ENCODE data around the gene DCXR. TPM values are rescaled to one million over a fixed set of nuclear protein-coding genes. Genes with fewer than 3 reads are reported as not detected.
A peak's percentile ranks its signal among the peaks of the same experiment; 100 is the strongest.

DCXR gene
- total and polyA plus RNA-seq, 2 of the 13 experiments (the other 11 are each of a cell fraction or from before 2014, with no cell fraction given): 287 to 311 TPM

GRCh38 chr17:81999587-81999975 is 37.9 kb downstream of the DCXR start:
- H3K9me3 ChIP-seq (ENCODE audit: low read length): no peaks in the 10 kb centered on the region
- 2% methylated on average over 8 of the region's 12 CpGs for WGBS (ENCODE audit: low lambda C conversion rate)
- H3K4me1 ChIP-seq (ENCODE audit: insufficient read depth, low read length): peaks cover 99% of the 10 kb centered on the region
- ChIA-PET CTCF (ENCODE audit: low intra/inter-chr PET ratio, low total read pairs) (interaction anchor here (0.9 to 2.3 kb wide), 2 partner anchors 22 to 40 kb away, joined by 5 to 25 read pairs; partner anchors contain the start of gene NOTUM), POLR2A (interaction anchor here (0.5 to 16.1 kb wide), 9 partner anchors 8 to 288 kb away, joined by 3 to 470 read pairs (median 22); partner anchors contain the start of genes ASPSCR1, CENPX, LRRC45 and NOTUM)
- H3K4me2 ChIP-seq (ENCODE audit: low read depth, low read length): peak overlapping the region; percentile 86
- no peak overlapping the region for H2AFZ ChIP-seq (ENCODE audit: low read length)
- H3K9ac ChIP-seq (ENCODE audit: insufficient read depth, low read depth, low read length): peak overlapping the region; percentile 80
- H3K27ac ChIP-seq (ENCODE audit: extremely low read length, insufficient read depth, low read length): peak overlapping the region; percentile 95
- peak overlapping the region; percentile 23 to 61 (median 26); a peak in 5 of 6 replicates for H3K4me3 ChIP-seq (replicated peaks in 1 of 3; ENCODE audit: insufficient read depth in 1 of 3, low read depth in 2 of 3, low read length in 3 of 3)
- H3K27me3 ChIP-seq (ENCODE audit: control insufficient read depth in 1 of 2, insufficient read depth in 2 of 2, low read length in 2 of 2): no peaks in the 10 kb centered on the region
- ATAC-seq (peak; percentile 0), DNase-seq (ENCODE audit: low spot score) (peak; percentile 83), FAIRE-seq (no peak)
- intact Hi-C loops (cut with micrococcal nuclease; ENCODE audit: unreplicated experiment): no loop called here
- no TSS peak for BruUV-seq (replicated peaks)
- in situ Hi-C loops (cut with HindIII; ENCODE audit: extremely low pct_ligation_motif_present, low pct_unique_long_range_greater_than_20kb): loop anchor here (5.0 kb wide), 1 partner anchor 42 kb away; no protein-coding TSS in a partner anchor
- 0 out of 5 replicates have a peak, but pooled peaks cover 0 to 3% of the 10 kb centered on the region in 2 experiments for H3K36me3 ChIP-seq (replicated peaks in 1 of 2; ENCODE audit: control insufficient read depth in 1 of 2, insufficient read depth in 2 of 2, low read length in 2 of 2)
- H3K79me2 ChIP-seq (ENCODE audit: insufficient read depth, low read length): peaks cover 74% of the 10 kb centered on the region
- H4K20me1 ChIP-seq (ENCODE audit: insufficient read depth, low read length): no peaks in the 10 kb centered on the region
- TF ChIP-seq ZSCAN30 (CRISPR knock-in tag; IDR thresholded peaks at IDR 0.05): no peak
- TF ChIP-seq, protein P1, sequence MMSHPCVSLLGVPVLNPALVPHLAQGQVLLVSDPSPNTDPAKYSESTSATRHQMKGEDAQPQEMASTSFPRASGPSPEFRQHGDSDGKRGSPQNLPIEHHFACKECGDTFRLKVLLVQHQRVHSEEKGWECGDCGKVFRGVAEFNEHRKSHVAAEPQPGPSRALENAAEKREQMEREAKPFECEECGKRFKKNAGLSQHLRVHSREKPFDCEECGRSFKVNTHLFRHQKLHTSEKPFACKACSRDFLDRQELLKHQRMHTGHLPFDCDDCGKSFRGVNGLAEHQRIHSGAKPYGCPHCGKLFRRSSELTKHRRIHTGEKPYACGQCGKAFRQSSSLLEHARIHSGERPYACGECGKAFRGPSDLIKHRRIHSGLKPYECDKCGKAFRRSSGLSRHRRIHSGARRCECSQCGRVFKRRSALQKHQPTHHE (CRISPR knock-in tag; IDR thresholded peaks at IDR 0.05; ENCODE audit: borderline replicate concordance): no peak
- TF ChIP-seq SALL2 (CRISPR knock-in tag; IDR thresholded peaks at IDR 0.05): peak; percentile 31; the same call in 1 of the 2 replicates
- peak; percentile 87 for TF ChIP-seq TFE3 (CRISPR knock-in tag; IDR thresholded peaks at IDR 0.05)
- TF ChIP-seq ZNF710 (CRISPR knock-in tag; IDR thresholded peaks at IDR 0.05; ENCODE audit: borderline replicate concordance): peak; percentile 55; the same call in 1 of the 2 replicates
- TF ChIP-seq PPARG (CRISPR knock-in tag; conservative IDR thresholded peaks at IDR 0.05): no peak
- TF ChIP-seq ZNF557 (CRISPR knock-in tag; IDR thresholded peaks at IDR 0.05): no peak
- TF ChIP-seq, protein P2, sequence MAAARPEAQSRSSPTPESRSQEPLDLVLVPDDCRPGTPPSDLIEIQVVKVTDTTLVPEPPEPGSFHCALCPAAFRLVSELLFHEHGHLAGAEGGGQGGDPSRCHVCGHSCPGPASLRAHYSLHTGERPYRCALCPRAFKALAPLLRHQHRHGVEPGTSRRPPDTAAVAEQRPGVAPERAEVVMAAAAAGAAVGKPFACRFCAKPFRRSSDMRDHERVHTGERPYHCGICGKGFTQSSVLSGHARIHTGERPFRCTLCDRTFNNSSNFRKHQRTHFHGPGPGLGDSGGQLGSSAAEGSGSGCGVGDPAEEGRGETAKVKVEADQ (CRISPR knock-in tag; IDR thresholded peaks at IDR 0.05; ENCODE audit: borderline replicate concordance): 0 out of 2 replicates have a peak, but pooled peaks have one; percentile 3
- no peak for TF ChIP-seq RBAK (CRISPR knock-in tag; IDR thresholded peaks at IDR 0.05)
- no peak for TF ChIP-seq HMGA1 (CRISPR knock-in tag; conservative IDR thresholded peaks at IDR 0.05)
- no peak for TF ChIP-seq ZNF24 (IDR thresholded peaks at IDR 0.05)
- TF ChIP-seq SIN3A (IDR thresholded peaks at IDR 0.05; ENCODE audit: borderline replicate concordance, low read depth, low read length): no peak
- 0 out of 2 replicates have a peak, but pooled peaks have one; percentile 1 for TF ChIP-seq ZNF639 (CRISPR knock-in tag; conservative IDR thresholded peaks at IDR 0.05)
- peak; percentile 70 for TF ChIP-seq MNT (IDR thresholded peaks at IDR 0.05)
- no peak for TF ChIP-seq ZFP36 (IDR thresholded peaks at IDR 0.05; ENCODE audit: borderline replicate concordance, low read depth, low read length, partially characterized antibody)
- TF ChIP-seq KAT7 (CRISPR knock-in tag; IDR thresholded peaks at IDR 0.05; ENCODE audit: borderline replicate concordance): no peak
